ENCODE measurements around the gene SIL1.

SIL1 gene

DNA sequence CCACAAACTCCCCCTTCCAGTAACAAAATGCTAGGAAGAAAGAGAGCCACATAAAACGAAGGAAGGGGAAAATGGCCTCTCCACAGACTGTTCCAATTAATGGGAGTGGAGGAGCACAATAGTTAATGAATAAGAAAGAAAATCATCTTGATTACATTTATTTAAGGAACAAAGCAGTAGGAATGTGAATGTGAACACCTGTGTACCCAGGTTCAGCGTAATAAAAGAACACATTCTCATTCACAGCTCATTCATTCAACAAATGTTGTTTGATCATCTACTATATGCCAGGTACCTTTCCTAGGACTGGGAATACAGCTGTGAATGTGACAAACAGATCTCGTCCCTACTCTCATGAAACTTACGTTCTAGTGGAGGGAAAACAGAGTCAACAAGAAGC, 35.7 kb downstream of the SIL1 start:
- no peaks in the 10 kb centered on the region for H3K9me3 ChIP-seq (ENCODE audit: control extremely low read depth in 1 of 5, control insufficient read depth in 4 of 5, insufficient read depth in 2 of 5, low read depth in 1 of 5, low read length in 4 of 5)
- no peak overlapping the region for H3K27ac ChIP-seq (ENCODE audit: insufficient read depth in 1 of 2, low read depth in 1 of 2, low read length in 2 of 2, poor library complexity in 1 of 2, severe bottlenecking in 2 of 2)
- POLR2A ChIA-PET = no interaction called here
- peaks cover 0 to 37% (median 12%) of the 10 kb centered on the region in 4 experiments for H3K4me1 ChIP-seq (ENCODE audit: control extremely low read depth in 1 of 4, control insufficient read depth in 4 of 4, insufficient read depth in 4 of 4, low read length in 3 of 4)
- CTCF ChIA-PET = interaction anchor here (1.3 to 7.6 kb wide), 2 partner anchors 12 to 30 kb away, joined by 3 to 61 read pairs; no protein-coding TSS in a partner anchor
- no peaks in the 10 kb centered on the region for H3K36me3 ChIP-seq (ENCODE audit: control insufficient read depth in 4 of 4, insufficient read depth in 4 of 4, low read length in 3 of 4)
- H3K4me3 ChIP-seq (ENCODE audit: control insufficient read depth in 1 of 7, extremely low read depth in 1 of 7, insufficient read depth in 4 of 7, low read depth in 2 of 7, low read length in 6 of 7) = no peak overlapping the region
- no peaks in the 10 kb centered on the region for H3K27me3 ChIP-seq (replicated peaks in 2 of 5; ENCODE audit: control insufficient read depth in 4 of 5, insufficient read depth in 5 of 5, low read length in 4 of 5)
- DNase-seq = no peak
- WGBS (ENCODE audit: insufficient coverage) = 93% methylated on average over 2 of the region's 4 CpGs

- no peak overlapping the region for H3K4me3 ChIP-seq (ENCODE audit: control insufficient read depth in 1 of 7, extremely low read depth in 1 of 7, insufficient read depth in 4 of 7, low read depth in 2 of 7, low read length in 6 of 7)
- no peaks in the 10 kb centered on the region for H3K9me3 ChIP-seq (ENCODE audit: control extremely low read depth in 1 of 5, control insufficient read depth in 4 of 5, insufficient read depth in 2 of 5, low read depth in 1 of 5, low read length in 4 of 5)
- no CpG with 5 or more reads among the region's 1 CpG for WGBS (ENCODE audit: insufficient coverage)
- no peak for DNase-seq
- no peak overlapping the region for H3K27ac ChIP-seq (ENCODE audit: insufficient read depth in 1 of 2, low read depth in 1 of 2, low read length in 2 of 2, poor library complexity in 1 of 2, severe bottlenecking in 2 of 2)
- CTCF ChIA-PET = interaction anchor here (0.9 to 7.6 kb wide), 7 partner anchors 9 to 86 kb away, joined by 3 to 61 read pairs (median 5); no protein-coding TSS in a partner anchor
- POLR2A ChIA-PET = no interaction called here
- H3K27me3 ChIP-seq (replicated peaks in 2 of 5; ENCODE audit: control insufficient read depth in 4 of 5, insufficient read depth in 5 of 5, low read length in 4 of 5) = no peaks in the 10 kb centered on the region
- H3K4me1 ChIP-seq (ENCODE audit: control extremely low read depth in 1 of 4, control insufficient read depth in 4 of 4, insufficient read depth in 4 of 4, low read length in 3 of 4) = peaks cover 0 to 43% (median 18%) of the 10 kb centered on the region in 4 experiments
- H3K36me3 ChIP-seq (ENCODE audit: control insufficient read depth in 4 of 4, insufficient read depth in 4 of 4, low read length in 3 of 4) = no peaks in the 10 kb centered on the region
Measured at GRCh38 chr5:139158791-139159190, 39.4 kb downstream of the SIL1 start.

GRCh38 chr5:139157556-139157955, 40.6 kb downstream of the SIL1 start:
- Histone ChIP-seq H3K9me3 (ENCODE audit: control extremely low read depth in 1 of 5, control insufficient read depth in 4 of 5, insufficient read depth in 2 of 5, low read depth in 1 of 5, low read length in 4 of 5) (no peaks in the 10 kb centered on the region), H3K4me1 (ENCODE audit: control extremely low read depth in 1 of 4, control insufficient read depth in 4 of 4, insufficient read depth in 4 of 4, low read length in 3 of 4) (peaks cover 0 to 47% (median 18%) of the 10 kb centered on the region in 4 experiments), H3K36me3 (ENCODE audit: control insufficient read depth in 4 of 4, insufficient read depth in 4 of 4, low read length in 3 of 4) (no peaks in the 10 kb centered on the region), H3K27ac (ENCODE audit: insufficient read depth in 1 of 2, low read depth in 1 of 2, low read length in 2 of 2, poor library complexity in 1 of 2, severe bottlenecking in 2 of 2) (no peak overlapping the region), H3K27me3 (replicated peaks in 2 of 5; ENCODE audit: control insufficient read depth in 4 of 5, insufficient read depth in 5 of 5, low read length in 4 of 5) (no peaks in the 10 kb centered on the region), H3K4me3 (ENCODE audit: control insufficient read depth in 1 of 7, extremely low read depth in 1 of 7, insufficient read depth in 4 of 7, low read depth in 2 of 7, low read length in 6 of 7) (no peak overlapping the region)
- CTCF ChIA-PET = interaction anchor here (1.1 to 1.7 kb wide), 8 partner anchors 9 to 806 kb away, joined by 3 to 7 read pairs (median 4); no protein-coding TSS in a partner anchor
- POLR2A ChIA-PET = interaction anchor here (1.3 kb wide), 1 partner anchor 10 kb away, joined by 3 read pairs; no protein-coding TSS in a partner anchor
- no peak for DNase-seq

DNA sequence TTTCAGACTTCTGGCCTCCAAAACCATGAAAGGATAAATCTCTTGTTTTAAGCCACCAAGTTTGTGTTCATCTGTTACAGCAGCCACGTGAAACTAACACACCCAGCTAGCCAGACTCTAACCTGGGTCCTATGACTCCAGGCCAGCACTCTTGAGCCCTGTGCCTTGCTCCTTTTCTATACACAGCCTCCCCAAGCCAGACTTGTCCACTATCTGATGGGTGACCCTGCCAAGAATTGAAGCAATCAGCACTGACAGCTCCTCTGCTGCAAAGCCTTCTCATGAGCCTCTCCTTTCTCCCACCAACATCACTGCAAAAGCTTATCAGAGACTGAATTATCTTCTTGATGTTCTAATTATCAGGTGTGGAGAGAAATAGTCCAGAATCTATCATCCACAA, 41.4 kb downstream of the SIL1 start:
- no peak overlapping the region for H3K4me3 ChIP-seq (ENCODE audit: control insufficient read depth in 1 of 7, extremely low read depth in 1 of 7, insufficient read depth in 4 of 7, low read depth in 2 of 7, low read length in 6 of 7)
- 100% methylated on average over 1 of the region's 1 CpG for WGBS (ENCODE audit: insufficient coverage)
- no peaks in the 10 kb centered on the region for H3K27me3 ChIP-seq (replicated peaks in 2 of 5; ENCODE audit: control insufficient read depth in 4 of 5, insufficient read depth in 5 of 5, low read length in 4 of 5)
- no peaks in the 10 kb centered on the region for H3K36me3 ChIP-seq (ENCODE audit: control insufficient read depth in 4 of 4, insufficient read depth in 4 of 4, low read length in 3 of 4)
- peaks cover under 1 to 51% (median 20%) of the 10 kb centered on the region in 4 experiments for H3K4me1 ChIP-seq (ENCODE audit: control extremely low read depth in 1 of 4, control insufficient read depth in 4 of 4, insufficient read depth in 4 of 4, low read length in 3 of 4)
- POLR2A ChIA-PET = interaction anchor here (1.3 kb wide), 1 partner anchor 10 kb away, joined by 3 read pairs; no protein-coding TSS in a partner anchor
- no peaks in the 10 kb centered on the region for H3K9me3 ChIP-seq (ENCODE audit: control extremely low read depth in 1 of 5, control insufficient read depth in 4 of 5, insufficient read depth in 2 of 5, low read depth in 1 of 5, low read length in 4 of 5)
- CTCF ChIA-PET = interaction anchor here (1.1 to 1.7 kb wide), 5 partner anchors 9 to 23 kb away, joined by 3 to 4 read pairs (median 3); no protein-coding TSS in a partner anchor
- no peak for DNase-seq
- H3K27ac ChIP-seq (ENCODE audit: insufficient read depth in 1 of 2, low read depth in 1 of 2, low read length in 2 of 2, poor library complexity in 1 of 2, severe bottlenecking in 2 of 2) = no peak overlapping the region

DNA sequence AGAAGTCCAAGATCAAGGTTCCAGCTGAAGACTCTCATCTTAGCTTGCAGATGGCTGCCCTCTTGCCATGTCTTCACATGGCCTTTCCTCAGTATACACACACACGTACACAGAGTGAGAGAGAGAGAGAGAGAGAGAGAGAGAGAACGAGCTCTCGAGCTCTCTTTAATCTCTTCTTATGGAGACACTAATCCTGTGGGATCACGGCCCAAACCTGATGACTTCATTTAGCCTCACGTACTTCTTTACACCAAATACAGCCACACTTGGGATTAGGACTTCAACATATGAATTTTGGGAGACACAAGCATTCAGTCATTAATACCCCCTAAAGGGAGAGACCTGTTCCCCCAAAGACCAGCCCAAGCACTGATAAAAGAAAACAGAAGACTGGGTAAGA, 42.8 kb downstream of the SIL1 start:
- ChIA-PET POLR2A (interaction anchor here (0.6 kb wide), 1 partner anchor 22 kb away, joined by 3 read pairs; no protein-coding TSS in a partner anchor), CTCF (no interaction called here)
- Histone ChIP-seq H3K9me3 (ENCODE audit: control extremely low read depth in 1 of 5, control insufficient read depth in 4 of 5, insufficient read depth in 2 of 5, low read depth in 1 of 5, low read length in 4 of 5) (no peaks in the 10 kb centered on the region), H3K36me3 (ENCODE audit: control insufficient read depth in 4 of 4, insufficient read depth in 4 of 4, low read length in 3 of 4) (no peaks in the 10 kb centered on the region), H3K4me1 (ENCODE audit: control extremely low read depth in 1 of 4, control insufficient read depth in 4 of 4, insufficient read depth in 4 of 4, low read length in 3 of 4) (peaks cover 12 to 66% (median 33%) of the 10 kb centered on the region in 4 experiments), H3K4me3 (ENCODE audit: control insufficient read depth in 1 of 7, extremely low read depth in 1 of 7, insufficient read depth in 4 of 7, low read depth in 2 of 7, low read length in 6 of 7) (no peak overlapping the region), H3K27ac (ENCODE audit: insufficient read depth in 1 of 2, low read depth in 1 of 2, low read length in 2 of 2, poor library complexity in 1 of 2, severe bottlenecking in 2 of 2) (no peak overlapping the region), H3K27me3 (replicated peaks in 2 of 5; ENCODE audit: control insufficient read depth in 4 of 5, insufficient read depth in 5 of 5, low read length in 4 of 5) (no peaks in the 10 kb centered on the region)
- 95% methylated on average over 2 of the region's 5 CpGs for WGBS (ENCODE audit: insufficient coverage)
- no peak for DNase-seq

DNA sequence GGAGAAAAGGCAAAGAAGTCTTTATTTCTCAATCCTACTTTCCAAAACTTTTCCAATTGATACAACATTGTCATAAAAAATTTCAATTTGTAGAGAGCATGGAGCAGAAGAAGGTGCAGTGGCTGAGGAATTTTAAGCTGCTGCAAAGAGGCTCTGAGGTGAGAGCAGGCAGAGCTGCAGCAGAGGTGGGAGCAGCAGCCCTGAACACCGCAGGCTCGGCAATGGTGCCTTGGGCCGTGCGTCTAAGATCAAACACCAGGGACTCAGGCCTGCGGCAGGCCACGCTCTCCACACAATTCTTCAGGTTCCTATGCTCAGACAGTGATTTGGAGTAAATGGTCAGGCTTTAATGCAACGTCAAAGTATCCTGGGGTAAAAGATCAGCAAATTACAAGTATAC, 46.3 kb downstream of the SIL1 start:
- Histone ChIP-seq H3K27ac (ENCODE audit: insufficient read depth in 1 of 2, low read depth in 1 of 2, low read length in 2 of 2, poor library complexity in 1 of 2, severe bottlenecking in 2 of 2) (no peak overlapping the region), H3K9me3 (ENCODE audit: control extremely low read depth in 1 of 5, control insufficient read depth in 4 of 5, insufficient read depth in 2 of 5, low read depth in 1 of 5, low read length in 4 of 5) (no peaks in the 10 kb centered on the region), H3K27me3 (replicated peaks in 2 of 5; ENCODE audit: control insufficient read depth in 4 of 5, insufficient read depth in 5 of 5, low read length in 4 of 5) (no peaks in the 10 kb centered on the region), H3K4me1 (ENCODE audit: control extremely low read depth in 1 of 4, control insufficient read depth in 4 of 4, insufficient read depth in 4 of 4, low read length in 3 of 4) (peaks cover 29 to 70% (median 53%) of the 10 kb centered on the region in 4 experiments), H3K4me3 (ENCODE audit: control insufficient read depth in 1 of 7, extremely low read depth in 1 of 7, insufficient read depth in 4 of 7, low read depth in 2 of 7, low read length in 6 of 7) (no peak overlapping the region), H3K36me3 (ENCODE audit: control insufficient read depth in 4 of 4, insufficient read depth in 4 of 4, low read length in 3 of 4) (no peaks in the 10 kb centered on the region)
- 92% methylated on average over 6 of the region's 7 CpGs for WGBS (ENCODE audit: insufficient coverage)
- CTCF ChIA-PET = interaction anchor here (8.1 kb wide), 1 partner anchor 10 kb away, joined by 61 read pairs; no protein-coding TSS in a partner anchor
- no peak for DNase-seq
- POLR2A ChIA-PET = no interaction called here

GRCh38 chr5:139150367-139150999, 47.7 kb downstream of the SIL1 start:
- 59% methylated on average over 8 of the region's 9 CpGs for WGBS (ENCODE audit: insufficient coverage)
- peak overlapping the region; percentile 10 to 67 for H3K27ac ChIP-seq (ENCODE audit: insufficient read depth in 1 of 2, low read depth in 1 of 2, low read length in 2 of 2, poor library complexity in 1 of 2, severe bottlenecking in 2 of 2)
- H3K36me3 ChIP-seq (ENCODE audit: control insufficient read depth in 4 of 4, insufficient read depth in 4 of 4, low read length in 3 of 4) = no peaks in the 10 kb centered on the region
- CTCF ChIA-PET = interaction anchor here (0.5 to 8.1 kb wide), 10 partner anchors 10 to 111 kb away, joined by 3 to 61 read pairs (median 4); no protein-coding TSS in a partner anchor
- no peaks in the 10 kb centered on the region for H3K27me3 ChIP-seq (replicated peaks in 2 of 5; ENCODE audit: control insufficient read depth in 4 of 5, insufficient read depth in 5 of 5, low read length in 4 of 5)
- peak overlapping the region in 3 of 7 experiments; percentile 16 to 54 (median 40) for H3K4me3 ChIP-seq (ENCODE audit: control insufficient read depth in 1 of 7, extremely low read depth in 1 of 7, insufficient read depth in 4 of 7, low read depth in 2 of 7, low read length in 6 of 7)
- POLR2A ChIA-PET = interaction anchor here (0.5 to 1.9 kb wide), 5 partner anchors 16 to 521 kb away, joined by 3 to 6 read pairs (median 3); partner anchors contain the start of gene SIL1
- DNase-seq = peak in 2 of 3 donors; percentile 51 to 67
- H3K9me3 ChIP-seq (ENCODE audit: control extremely low read depth in 1 of 5, control insufficient read depth in 4 of 5, insufficient read depth in 2 of 5, low read depth in 1 of 5, low read length in 4 of 5) = no peaks in the 10 kb centered on the region
- peaks cover 30 to 71% (median 53%) of the 10 kb centered on the region in 4 experiments for H3K4me1 ChIP-seq (ENCODE audit: control extremely low read depth in 1 of 4, control insufficient read depth in 4 of 4, insufficient read depth in 4 of 4, low read length in 3 of 4)
